Lung (tissue), 12 donors: ENCODE measurements around the gene RAD18. TPM values are rescaled to one million over a fixed set of nuclear protein-coding genes. Genes with fewer than 3 reads are reported as not detected.
A peak's percentile ranks its signal among the peaks of the same experiment; 100 is the strongest.

Source experiments
- ATAC-seq: fragments of 200-7000 bp; cut with Tn5 transposase; one replicate; pipeline ENCODE4 v1.9.1; 2020; ENCODE audit warnings: moderate number of reproducible peaks; ENCODE audit not compliant: insufficient read depth, low FRiP score
- DNase-seq, 3 donors: peaks; one replicate each; pipeline ENCODE4 v3.0.0-alpha.2; 2013 to 2017
- H3K27ac ChIP-seq, 2 donors: one replicate each; pipeline ENCODE4 v1.5.1; 2013; ENCODE audit warnings: mild to moderate bottlenecking in 2 of 2, moderate library complexity in 2 of 2, control low read depth in 1 of 2, inconsistent platforms in 1 of 2, low read depth in 1 of 2, low read length in 1 of 2
- H3K27me3 ChIP-seq, 3 donors: one replicate each; pipeline ENCODE4 v1.5.1; 2013; ENCODE audit warnings: low read length in 2 of 3; ENCODE audit not compliant: control insufficient read depth in 3 of 3, insufficient read depth in 3 of 3
- H3K36me3 ChIP-seq, 4 donors: one replicate each; pipeline ENCODE4 v1.5.1; 2013; ENCODE audit warnings: low read length in 4 of 4, mild to moderate bottlenecking in 1 of 4, moderate library complexity in 1 of 4; ENCODE audit not compliant: control insufficient read depth in 4 of 4, insufficient read depth in 4 of 4
- H3K4me1 ChIP-seq, 5 donors: one replicate each; pipeline ENCODE4 v1.5.1; 2013; ENCODE audit warnings: low read length in 5 of 5, mild to moderate bottlenecking in 2 of 5, moderate library complexity in 1 of 5; ENCODE audit not compliant: control insufficient read depth in 5 of 5, insufficient read depth in 5 of 5
- H3K4me3 ChIP-seq: one replicate; pipeline ENCODE4 v1.5.1; 2013; ENCODE audit warnings: mild to moderate bottlenecking, control low read depth, moderate library complexity
- H3K9ac ChIP-seq, 2 donors: one replicate each; pipeline ENCODE4 v1.5.1; 2013; ENCODE audit warnings: low read length in 2 of 2, control low read depth in 1 of 2; ENCODE audit not compliant: insufficient read depth in 1 of 2
- H3K9me3 ChIP-seq, 4 donors: one replicate each; pipeline ENCODE4 v1.5.1; 2013; ENCODE audit warnings: low read length in 3 of 4, mild to moderate bottlenecking in 1 of 4, moderate library complexity in 1 of 4; ENCODE audit not compliant: control insufficient read depth in 4 of 4, insufficient read depth in 3 of 4
- CTCF ChIP-seq: IDR thresholded peaks from 2 replicates; pipeline ENCODE4 v1.5.1; 2012; ENCODE audit warnings: mild to moderate bottlenecking; ENCODE audit errors: control extremely low read depth, extremely low read depth
- WGBS, 2 donors: extraction: QIAGEN DNeasy Blood & Tissue Kit; methylation state at CpG; one replicate each; pipeline ENCODE4 v1.1.7; 2013; 5-methylcytosine and 5-hydroxymethylcytosine counted together
- polyA plus RNA-seq, 2 donors: library from polyadenylated mRNA; stranded (reverse); fragments of 200-250 nt; gene quantifications; one replicate each; pipeline ENCODE4 v1.2.1, GENCODE V29; 2013
- total RNA-seq, 2 donors: library from RNA; depleted of rRNA in 1 of 2; stranded (reverse); fragments of >200 nt in 1 of 2; gene quantifications; one replicate each; pipeline ENCODE4 v1.2.1, GENCODE V29; 2014 to 2021
- donor health status: control.
- donor health status: control.
- donor health status: Bipolar disorder and iron deficiency.
- donor health status: healthy.
- donor health status: DM: yes; HTN: yes; CAD: no.

The RAD18 gene
- total and polyA plus RNA-seq, 4 donors: 2.1 to 23.6 (median 6.3) TPM

GRCh38 chr3:8870134-8870533 lies 93.1 kb downstream of the RAD18 start:
- Histone ChIP-seq H3K36me3 (no peaks in the 10 kb centered on the region), H3K4me1 (peaks cover 0 to 4% (median 0%) of the 10 kb centered on the region in 5 donors), H3K9ac (no peak overlapping the region), H3K27ac (no peak overlapping the region), H3K4me3 (no peak overlapping the region), H3K9me3 (no peaks in the 10 kb centered on the region), H3K27me3 (no peaks in the 10 kb centered on the region)
- DNase-seq (no peak), ATAC-seq (no peak)
- WGBS, 2 donors: 97% methylated on average over 7 of the region's 7 CpGs
- TF ChIP-seq CTCF: no peak

- ATAC-seq: peak; percentile 66
- H3K27me3 ChIP-seq: no peaks in the 10 kb centered on the region
- no peak overlapping the region for H3K27ac ChIP-seq
- H3K9me3 ChIP-seq: no peaks in the 10 kb centered on the region
- no peak for DNase-seq
- H3K4me3 ChIP-seq: no peak overlapping the region
- H3K9ac ChIP-seq: no peak overlapping the region
- no peaks in the 10 kb centered on the region for H3K36me3 ChIP-seq
- WGBS, 2 donors: 94 to 95% methylated on average over 2 of the region's 2 CpGs
- H3K4me1 ChIP-seq: peaks cover 0 to 4% (median 0%) of the 10 kb centered on the region in 5 donors
- no peak for TF ChIP-seq CTCF
Measured at GRCh38 chr3:8869613-8870012, 93.7 kb downstream of the RAD18 start.

- Histone ChIP-seq H3K9ac (no peak overlapping the region), H3K4me3 (no peak overlapping the region), H3K27ac (no peak overlapping the region), H3K36me3 (no peaks in the 10 kb centered on the region), H3K27me3 (no peaks in the 10 kb centered on the region), H3K9me3 (no peaks in the 10 kb centered on the region), H3K4me1 (peaks cover 0 to 3% (median 0%) of the 10 kb centered on the region in 5 donors)
- no peak for TF ChIP-seq CTCF
- 88 to 90% methylated on average over 3 of the region's 3 CpGs for WGBS, 2 donors
- DNase-seq: no peak
- no peak for ATAC-seq
Measured at GRCh38 chr3:8868996-8869395, 94.3 kb downstream of the RAD18 start.

- 78 to 83% methylated on average over 3 of the region's 3 CpGs for WGBS, 2 donors
- ATAC-seq (no peak), DNase-seq (no peak)
- no peaks in the 10 kb centered on the region for H3K36me3 ChIP-seq
- H3K9me3 ChIP-seq: peaks cover 0 to 5% (median 0%) of the 10 kb centered on the region in 4 donors
- H3K9ac ChIP-seq: no peak overlapping the region
- H3K27me3 ChIP-seq: no peaks in the 10 kb centered on the region
- H3K4me3 ChIP-seq: no peak overlapping the region
- no peak for TF ChIP-seq CTCF
- no peak overlapping the region for H3K27ac ChIP-seq
- H3K4me1 ChIP-seq: no peaks in the 10 kb centered on the region
Measured at GRCh38 chr3:8867646-8868045, 95.6 kb downstream of the RAD18 start.
